Brain microvascular endothelial cell (primary cell): ENCODE data around the gene SERPINC1.
"Not testable (repeated sequence)": the region's sequence is repeated elsewhere in the genome, so short reads cannot be mapped to it uniquely, and the experiment has no call there.

Experiments used
- DNase-seq: peaks from one replicate; pipeline ENCODE4 v3.0.0-alpha.2; 2020
- H3K27ac ChIP-seq: fragments of 250-450 bp; sonication (Bioruptor Pico); 2 replicates; pipeline ENCODE4 v1.5.1; 2020; ENCODE audit warnings: mild to moderate bottlenecking, moderate library complexity
- H3K27me3 ChIP-seq: fragments of 250-450 bp; sonication (Bioruptor Pico); replicated peaks from 2 replicates; pipeline ENCODE4 v1.5.1; 2020; ENCODE audit warnings: mild to moderate bottlenecking
- H3K36me3 ChIP-seq: fragments of 250-450 bp; sonication (Bioruptor Pico); replicated peaks from 2 replicates; pipeline ENCODE4 v1.5.1; 2020; ENCODE audit warnings: mild to moderate bottlenecking
- H3K4me3 ChIP-seq: 2 replicates; pipeline ENCODE4 v1.5.1; 2011; ENCODE audit warnings: low read depth, mild to moderate bottlenecking, control low read depth, low read length, moderate library complexity
- CTCF ChIP-seq: IDR thresholded peaks from 2 replicates; pipeline ENCODE4 v1.5.1; 2011; ENCODE audit warnings: low read depth, mild to moderate bottlenecking, moderate library complexity, low read length, control low read depth, inconsistent platforms; ENCODE audit errors: missing control alignments
- in situ Hi-C: cut with HindIII; loops from 2 replicates; pipeline ENCODE4 v1.10.0; 2017; ENCODE audit warnings: low sequenced_read_pairs, low pct_ligation_motif_present

Gene SERPINC1

GRCh38 chr1:173888749-173889148 is 28.4 kb downstream of the SERPINC1 start:
- Histone ChIP-seq H3K27ac (no peak overlapping the region), H3K27me3 (no peaks in the 10 kb centered on the region), H3K4me3 (no peak overlapping the region), H3K36me3 (peaks cover 13% of the 10 kb centered on the region)
- in situ Hi-C loops, result no loop called here
- no peak for TF ChIP-seq CTCF
- DNase-seq, result no peak

- no peak for DNase-seq
These were observed 29.5 kb downstream of the SERPINC1 start for GRCh38 chr1:173887627-173888026.

GRCh38 chr1:173886746-173887611 is 30.1 kb downstream of the SERPINC1 start:
- Histone ChIP-seq H3K27me3 (no peaks in the 10 kb centered on the region), H3K4me3 (no peak overlapping the region), H3K27ac (no peak overlapping the region), H3K36me3 (peaks cover 13% of the 10 kb centered on the region)
- no peak for DNase-seq
- in situ Hi-C loops, result no loop called here
- TF ChIP-seq CTCF, result no peak

More at GRCh38 chr1:173887627-173888026, 29.5 kb downstream of the SERPINC1 start:
- in situ Hi-C loops, result no loop called here
- Histone ChIP-seq H3K4me3 (no peak overlapping the region), H3K27me3 (no peaks in the 10 kb centered on the region), H3K36me3 (peaks cover 13% of the 10 kb centered on the region), H3K27ac (no peak overlapping the region)
- TF ChIP-seq CTCF, result no peak

GRCh38 chr1:173884701-173885100 is 32.4 kb downstream of the SERPINC1 start:
- Histone ChIP-seq H3K27me3 (no peaks in the 10 kb centered on the region), H3K4me3 (no peak overlapping the region), H3K36me3 (peaks cover 13% of the 10 kb centered on the region), H3K27ac (no peak overlapping the region)
- in situ Hi-C loops, result no loop called here
- TF ChIP-seq CTCF, result no peak
- DNase-seq, result no peak

- DNase-seq, H3K27me3 ChIP-seq, H3K4me3 ChIP-seq, H3K27ac ChIP-seq, in situ Hi-C loops: not testable (repeated sequence)
- H3K36me3 ChIP-seq, result peaks cover 17% of the 10 kb centered on the region
These were observed 36.0 kb downstream of the SERPINC1 start for GRCh38 chr1:173881117-173881516.

- Histone ChIP-seq H3K27me3 (no peaks in the 10 kb centered on the region), H3K27ac (no peak overlapping the region), H3K36me3 (peaks cover 13% of the 10 kb centered on the region), H3K4me3 (no peak overlapping the region)
- in situ Hi-C loops, result no loop called here
- no peak for DNase-seq
- TF ChIP-seq CTCF, result no peak
These were observed 38.9 kb downstream of the SERPINC1 start for GRCh38 chr1:173878251-173878650.
